K562 (cell line): ENCODE measurements around the gene ARHGAP9. TPM values are rescaled to one million over a fixed set of nuclear protein-coding genes. Genes with fewer than 3 reads are reported as not detected.

Source experiments
- ATAC-seq: fragments of 200-7000 bp; cut with Tn5 transposase; 3 replicates; pipeline ENCODE4 v1.9.1; 2020; ENCODE audit warnings: moderate library complexity
- BruUV-seq: library from RNA; stranded (reverse); fragments of 400-500 nt; replicated peaks from 2 replicates; lab custom pipeline; 2021; lab: Mats Ljungman, UMichigan
- CTCF ChIA-PET: fragments of 300-600 bp; formaldehyde crosslinking; extraction: SDS; loops from one replicate; lab custom pipeline; 2021; ENCODE audit warnings: low intra/inter-chr PET ratio; lab: Yijun Ruan, JAX
- POLR2A ChIA-PET: fragments of 300-600, 350-650 bp; sonication (Branson Sonifier 250); formaldehyde crosslinking; extraction: SDS; loops from one replicate; lab custom pipeline; 2021; ENCODE audit warnings: antibody characterized with exemption, inconsistent platforms; lab: Yijun Ruan, JAX
- DNase-seq, 4 experiments: peaks; one replicate each; pipeline versions ENCODE4 v3.0.0 to v3.0.0-alpha.2; 2011 to 2018; ENCODE audit warnings: low spot score in 3 of 4, mixed read lengths in 3 of 4; ENCODE audit errors: extremely low read depth in 1 of 4
- FAIRE-seq: peaks from 2 replicates; lab custom pipeline; 2011; peaks lifted over from hg19 to GRCh38; lab: Jason Lieb, UNC
- H2AFZ ChIP-seq: 2 replicates; pipeline ENCODE4 v1.6.0; 2011; ENCODE audit warnings: low read depth, low read length, control low read depth, inconsistent platforms
- H3K27ac ChIP-seq: fragments of 200-600 bp; 3 replicates; pipeline ENCODE4 v1.8.0; 2011; ENCODE audit warnings: low read depth, mild to moderate bottlenecking, control low read depth, inconsistent platforms, low read length, moderate library complexity, mixed read lengths; ENCODE audit errors: extremely low read depth
- H3K27me3 ChIP-seq, 2 experiments: fragments of 300-600 bp in 1 of 2; 2 replicates in 1 of 2; 3 replicates in 1 of 2; pipeline versions ENCODE4 v1.6.0 to v1.8.0; 2011; ENCODE audit warnings: inconsistent platforms in 2 of 2, low read length in 2 of 2, mild to moderate bottlenecking in 1 of 2, mixed read lengths in 1 of 2, moderate library complexity in 1 of 2; ENCODE audit not compliant: control insufficient read depth in 2 of 2, insufficient read depth in 2 of 2
- H3K36me3 ChIP-seq: fragments of 300-600 bp; 3 replicates; pipeline ENCODE4 v1.8.0; 2011; ENCODE audit warnings: mild to moderate bottlenecking, low read length, inconsistent platforms; ENCODE audit not compliant: control insufficient read depth, insufficient read depth
- H3K4me1 ChIP-seq, 2 experiments: fragments of 200-600 bp in 1 of 2; replicated peaks in 1 of 2; 2 replicates in 1 of 2; 3 replicates in 1 of 2; pipeline versions ENCODE4 v1.5.1 to v1.8.0; 2011; ENCODE audit warnings: inconsistent platforms in 2 of 2, low read length in 2 of 2, mild to moderate bottlenecking in 1 of 2, mixed read lengths in 1 of 2, moderate library complexity in 1 of 2; ENCODE audit not compliant: control insufficient read depth in 2 of 2, insufficient read depth in 2 of 2
- H3K4me2 ChIP-seq: 2 replicates; pipeline ENCODE4 v1.6.1; 2011; ENCODE audit warnings: low read length, control low read depth, inconsistent platforms, mixed read lengths; ENCODE audit not compliant: insufficient read depth
- H3K4me3 ChIP-seq: fragments of 200-600 bp; sonication (generic), shearing (Covaris generic); 2 replicates; pipeline ENCODE4 v1.5.1; 2016; ENCODE audit warnings: control low read depth, inconsistent platforms
- H3K79me2 ChIP-seq: fragments of 200-600 bp; 3 replicates; pipeline ENCODE4 v1.8.0; 2011; ENCODE audit warnings: low read length, inconsistent platforms; ENCODE audit not compliant: control insufficient read depth, insufficient read depth
- H3K9ac ChIP-seq, 2 experiments: 2 replicates each; pipeline versions ENCODE4 v1.6.0 to v1.6.1; 2011; ENCODE audit warnings: low read depth in 2 of 2, low read length in 2 of 2, control low read depth in 1 of 2, inconsistent platforms in 1 of 2, mild to moderate bottlenecking in 1 of 2, mixed read lengths in 1 of 2; ENCODE audit not compliant: insufficient read depth in 1 of 2
- H3K9me1 ChIP-seq: one replicate; pipeline ENCODE4 v1.6.0; 2011; ENCODE audit warnings: inconsistent platforms, mild to moderate bottlenecking, low read length, moderate library complexity; ENCODE audit not compliant: control insufficient read depth, insufficient read depth
- H3K9me3 ChIP-seq: replicated peaks from 2 replicates; pipeline ENCODE4 v1.5.1; 2011; ENCODE audit warnings: low read depth, low read length, inconsistent platforms; ENCODE audit not compliant: control insufficient read depth, insufficient read depth
- H4K20me1 ChIP-seq: replicated peaks from 2 replicates; pipeline ENCODE4 v1.6.1; 2011; ENCODE audit warnings: low read length, inconsistent platforms, mixed read lengths; ENCODE audit not compliant: control insufficient read depth, insufficient read depth
- ARHGAP35 ChIP-seq: fragments of 450-650 bp; IDR thresholded peaks from 2 replicates; pipeline ENCODE4 v1.6.1; 2018; ENCODE audit not compliant: partially characterized antibody
- CLOCK ChIP-seq: fragments of 250-450 bp; sonication (Bioruptor Pico); IDR thresholded peaks from 2 replicates; pipeline ENCODE4 v1.4.0; 2020; ENCODE audit warnings: mild to moderate bottlenecking, moderate library complexity, borderline replicate concordance
- FOXA3 ChIP-seq, 2 experiments: fragments of 450-650 bp in 1 of 2; sonication (generic) in 1 of 2; formaldehyde crosslinking; IDR thresholded peaks in 1 of 2; conservative IDR thresholded peaks in 1 of 2; 2 replicates each; pipeline versions ENCODE4 v1.4.0 to v1.8.0; 2020 to 2022; ENCODE audit warnings: mild to moderate bottlenecking in 2 of 2, missing genetic modification reagents in 1 of 2
- HDGF ChIP-seq: fragments of 450-650 bp; IDR thresholded peaks from 2 replicates; pipeline ENCODE4 v1.6.1; 2016
- JUN ChIP-seq, 2 experiments: sonication (generic) in 1 of 2; formaldehyde crosslinking in 1 of 2; IDR thresholded peaks; 2 replicates each; pipeline versions ENCODE4 v1.6.1 to v1.8.0; 2012 to 2022; ENCODE audit warnings: borderline replicate concordance in 2 of 2, mild to moderate bottlenecking in 2 of 2, improper control_type of control experiment in 1 of 2, low read depth in 1 of 2, low read length in 1 of 2, missing genetic modification reagents in 1 of 2
- MCM7 ChIP-seq, 2 experiments: fragments of 450-650 bp; IDR thresholded peaks; 2 replicates each; pipeline ENCODE4 v1.6.1; 2016 to 2018
- NR4A1 ChIP-seq, 2 experiments: fragments of 250-450 bp in 1 of 2; fragments of 450-650 bp in 1 of 2; sonication (Bioruptor Pico) in 1 of 2; IDR thresholded peaks; 2 replicates each; pipeline versions ENCODE4 v1.4.0 to v1.6.1; 2016 to 2020; ENCODE audit warnings: mild to moderate bottlenecking in 2 of 2, missing compliant biosample characterization in 1 of 2, missing genetic modification characterization in 1 of 2, moderate library complexity in 1 of 2
- TGIF2 ChIP-seq: sonication (generic); formaldehyde crosslinking; IDR thresholded peaks from 2 replicates; pipeline ENCODE4 v1.8.1; 2022; ENCODE audit warnings: mild to moderate bottlenecking, missing genetic modification reagents, moderate library complexity
- YBX1 ChIP-seq: fragments of 450-650 bp; IDR thresholded peaks from 2 replicates; pipeline ENCODE4 v1.7.1; 2016; ENCODE audit warnings: mild to moderate bottlenecking
- ZBTB9 ChIP-seq: fragments of 450-650 bp; formaldehyde crosslinking; IDR thresholded peaks from 2 replicates; pipeline ENCODE4 v1.4.0; 2020; ENCODE audit warnings: mild to moderate bottlenecking, moderate library complexity
- ZEB2 ChIP-seq: fragments of 450-650 bp; IDR thresholded peaks from 2 replicates; pipeline ENCODE4 v1.6.1; 2016
- ZNF644 ChIP-seq: fragments of 200-800 bp; sonication (Bioruptor generic); IDR thresholded peaks from 2 replicates; pipeline ENCODE4 v1.6.1; 2016; ENCODE audit warnings: low read depth, missing genetic modification characterization, missing compliant biosample characterization
- ZNF780A ChIP-seq: fragments of 250-450 bp; sonication (Bioruptor Pico); IDR thresholded peaks from 2 replicates; pipeline ENCODE4 v1.5.0; 2021; ENCODE audit warnings: mild to moderate bottlenecking
- ZNF785 ChIP-seq: fragments of 250-450 bp; sonication (Bioruptor Pico); IDR thresholded peaks from 2 replicates; pipeline ENCODE4 v1.4.0; 2020; ENCODE audit warnings: mild to moderate bottlenecking
- WGBS: fragments of 100-300 bp; shearing (Covaris generic); methylation state at CpG from one replicate; pipeline ENCODE4 v1.1.6; 2016; ENCODE audit warnings: low coverage, mixed read lengths; ENCODE audit not compliant: insufficient coverage; ENCODE audit errors: missing lambda C conversion rate; 5-methylcytosine and 5-hydroxymethylcytosine counted together
- in situ Hi-C: fragments of 300-500 bp; cut with MboI; formaldehyde crosslinking; loops from 4 replicates; pipeline ENCODE4 v1.15.0; 2018; ENCODE audit warnings: inconsistent platforms, mixed read lengths
- intact Hi-C: fragments of 100-400 bp; cut with micrococcal nuclease; formaldehyde crosslinking; loops from 2 replicates; pipeline ENCODE4 v1.14.2; 2022
- polyA plus RNA-seq, 8 experiments: library from polyadenylated mRNA; depleted of rRNA in 4 of 8; stranded (reverse) in 5 of 8; unstranded in 3 of 8; fragments of >200 nt; fragmentation: Nextera tagmentation in 2 of 8; fragmentation: Illumina TruSeq in 1 of 8; extraction: Ambion mirVana in 2 of 8; extraction: Trizol in 1 of 8; gene quantifications; 2 replicates each; pipeline versions ENCODE4 v1.2.1 to v1.2.3, GENCODE V29; 2011 to 2014; ENCODE audit warnings: inconsistent platforms in 1 of 8, missing spikeins in 1 of 8
- total RNA-seq, 7 experiments: library from RNA; depleted of rRNA in 6 of 7; stranded (reverse); fragments of >200 nt in 6 of 7; fragmentation: Illumina TruSeq in 2 of 7; extraction: Trizol in 2 of 7; gene quantifications; 2 replicates each; pipeline versions ENCODE4 v1.2.1 to v1.2.3, GENCODE V29; 2011 to 2021; ENCODE audit warnings: low replicate concordance in 1 of 7

Gene ARHGAP9
- total and polyA plus RNA-seq, 9 of the 15 experiments (the other 6 are each of a cell fraction or from before 2014, with no cell fraction given): 1.5 to 10.2 (median 5.1) TPM

- Histone ChIP-seq H3K36me3 (peaks cover 60% of the 10 kb centered on the region), H3K79me2 (peaks cover 40% of the 10 kb centered on the region), H4K20me1 (peaks cover 13% of the 10 kb centered on the region), H3K4me3 (peak overlapping the region; percentile 77), H3K27ac (peak overlapping the region; percentile 96), H3K9me3 (no peaks in the 10 kb centered on the region), H3K9ac (peak overlapping the region; percentile 94), H3K27me3 (no peaks in the 10 kb centered on the region), H3K9me1 (no peaks in the 10 kb centered on the region), H3K4me1 (peaks cover 29 to 47% of the 10 kb centered on the region in 2 experiments), H2AFZ (no peak overlapping the region), H3K4me2 (peak overlapping the region; percentile 91)
- POLR2A ChIA-PET: interaction anchor here (0.6 to 10.8 kb wide), 8 partner anchors 9 to 108 kb away, joined by 3 to 225 read pairs (median 4); partner anchors contain the start of gene DCTN2
- FAIRE-seq: peak; percentile 66
- in situ Hi-C loops (no loop called here), intact Hi-C loops (loop anchor here (5.0 kb wide), 3 partner anchors 37 to 213 kb away; partner anchors contain the start of genes AGAP2 and MARS1)
- BruUV-seq: no TSS peak
- no peak for ATAC-seq
- DNase-seq: no peak
- 22% methylated on average over 14 of the region's 14 CpGs for WGBS
- CTCF ChIA-PET: no interaction called here
- no peak for TF ChIP-seq ZNF644
- 0 out of 2 replicates have a peak, but pooled peaks have one; percentile 28 for TF ChIP-seq HDGF
- no peak for TF ChIP-seq NR4A1 (CRISPR knock-in tag; IDR thresholded peaks at IDR 0.05)
- no peak for TF ChIP-seq NR4A1 (tag; IDR thresholded peaks at IDR 0.05)
- no peak for TF ChIP-seq YBX1
- no peak for TF ChIP-seq ZNF785 (CRISPR knock-in tag)
- TF ChIP-seq CLOCK (CRISPR knock-in tag): no peak
- peak; percentile 12 for TF ChIP-seq ARHGAP35
- no peak for TF ChIP-seq ZNF780A
- TF ChIP-seq FOXA3 (CRISPR knock-in tag; conservative IDR thresholded peaks at IDR 0.05 in 1 of 2, IDR thresholded peaks at IDR 0.05 in 1 of 2): no peak
- no peak for TF ChIP-seq MCM7 (IDR thresholded peaks at IDR 0.05)
- TF ChIP-seq ZEB2: no peak
- TF ChIP-seq TGIF2 (CRISPR knock-in tag): no peak
- no peak for TF ChIP-seq JUN (IDR thresholded peaks at IDR 0.05; ENCODE audit: borderline replicate concordance, low read depth, low read length)
- TF ChIP-seq JUN (CRISPR knock-in tag; IDR thresholded peaks at IDR 0.05; ENCODE audit: borderline replicate concordance): no peak
- TF ChIP-seq ZBTB9 (CRISPR knock-in tag): no peak
Measured at GRCh38 chr12:57523706-57524614, 44.3 kb upstream of the ARHGAP9 start.
